Activated CD4-positive, CD25-positive, alpha-beta regulatory T cell treated with anti-CD3 and anti-CD28 coated beads, Interleukin-2, amount 50 U/mL, for 24 hours (primary cell): ENCODE results near the gene COL25A1.

ENCODE experiments used
- ATAC-seq, 2 donors: fragments of 150-1000 bp; cut with Tn5 transposase; one replicate each; pipeline ENCODE4 v1.10.0; 2021; ENCODE audit warnings: mild to moderate bottlenecking in 1 of 2, moderate library complexity in 1 of 2

Gene COL25A1

DNA sequence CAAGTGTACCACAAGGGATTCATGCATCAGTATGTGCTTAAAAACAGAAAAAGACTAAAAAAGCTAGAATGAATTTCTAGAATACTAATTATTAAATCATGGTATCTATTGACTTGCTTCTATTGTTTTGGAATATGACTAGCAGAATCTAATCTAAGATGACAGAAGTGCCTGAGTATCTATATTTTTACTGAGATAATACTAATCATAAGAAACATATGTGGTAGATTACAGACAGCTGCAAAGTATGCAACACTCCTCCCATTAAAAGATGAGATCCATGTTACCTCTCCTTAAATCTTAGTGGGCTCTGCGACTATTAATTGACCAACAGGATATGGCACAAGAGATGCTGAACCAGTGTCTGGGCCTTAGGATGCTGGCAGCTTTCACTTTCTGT, 89.4 kb downstream of the COL25A1 start:
- ATAC-seq: no peak

DNA sequence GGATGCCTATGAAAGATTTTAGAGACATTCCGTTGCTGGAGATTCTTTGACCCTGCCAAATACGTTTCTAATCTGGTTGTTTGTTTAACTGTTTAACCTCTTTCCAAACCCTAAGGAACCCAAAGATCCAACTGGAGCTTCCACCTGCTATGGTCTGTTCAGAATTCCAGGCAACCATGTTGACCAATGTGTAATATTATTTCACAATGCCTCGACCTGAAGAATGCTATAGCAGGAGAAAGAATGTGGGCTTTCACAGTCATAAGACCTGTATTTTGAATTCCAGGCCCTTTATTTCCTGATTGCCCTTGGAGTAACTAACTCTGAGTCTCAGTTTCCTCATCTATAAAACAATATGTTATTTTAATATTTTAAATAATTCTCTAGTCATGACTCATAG, 90.8 kb downstream of the COL25A1 start:
- ATAC-seq: no peak

DNA sequence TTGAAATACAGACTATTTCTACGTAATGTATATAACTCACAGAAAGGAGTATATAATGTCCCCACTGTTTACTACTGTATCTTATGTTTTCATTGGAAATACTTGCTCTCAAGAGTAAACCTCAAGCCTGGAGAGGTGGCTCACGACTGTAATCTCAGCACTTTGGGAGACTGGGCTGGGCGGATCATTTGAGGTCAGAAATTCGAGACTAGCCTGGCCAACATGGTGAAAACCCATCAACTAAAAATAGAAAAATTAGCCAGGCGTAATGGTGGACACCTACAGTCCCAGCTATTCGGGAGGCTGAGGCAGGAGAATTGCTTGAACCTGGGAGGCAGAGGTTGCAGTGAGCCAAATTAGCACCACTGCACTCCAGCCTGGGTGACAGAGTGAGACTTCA, 92.8 kb downstream of the COL25A1 start:
- no peak for ATAC-seq

DNA sequence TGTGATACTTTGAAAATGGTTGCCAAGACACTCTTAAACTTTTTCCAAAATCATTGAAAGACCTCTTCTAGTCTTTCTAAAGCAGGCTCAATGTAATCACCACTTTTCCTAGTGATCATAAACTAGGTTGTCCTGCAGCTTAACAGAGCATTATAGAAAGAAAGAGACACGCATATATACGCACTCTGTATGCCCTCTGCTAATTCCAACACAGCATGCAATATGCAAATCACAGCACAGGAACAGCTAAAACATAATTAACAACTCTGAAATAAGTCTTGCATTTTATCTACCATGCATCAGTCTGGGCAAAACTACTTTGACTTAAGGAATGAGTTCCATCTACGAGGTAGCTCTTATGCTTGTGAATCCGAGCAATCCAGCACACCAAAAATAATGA, 94.6 kb downstream of the COL25A1 start:
- no peak for ATAC-seq

DNA sequence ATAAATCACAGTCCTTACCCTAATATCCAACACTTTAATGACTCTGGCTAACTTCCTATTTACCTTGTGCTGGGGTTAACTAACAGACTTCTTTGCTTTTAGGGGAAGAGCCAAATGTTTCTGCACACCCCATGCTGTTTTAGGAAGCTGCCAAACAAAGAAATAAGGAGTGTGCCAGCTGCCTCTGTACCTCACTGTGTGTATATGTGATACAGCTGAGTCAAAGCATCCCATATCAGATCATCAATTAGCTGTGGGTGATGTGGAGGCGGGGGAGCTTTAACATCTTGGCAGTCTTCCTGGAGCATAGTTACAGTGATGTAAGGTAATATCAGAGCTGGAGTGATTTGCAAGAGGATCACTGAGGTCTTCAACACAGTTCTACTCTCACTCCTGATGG, 95.4 kb downstream of the COL25A1 start:
- ATAC-seq: no peak

DNA sequence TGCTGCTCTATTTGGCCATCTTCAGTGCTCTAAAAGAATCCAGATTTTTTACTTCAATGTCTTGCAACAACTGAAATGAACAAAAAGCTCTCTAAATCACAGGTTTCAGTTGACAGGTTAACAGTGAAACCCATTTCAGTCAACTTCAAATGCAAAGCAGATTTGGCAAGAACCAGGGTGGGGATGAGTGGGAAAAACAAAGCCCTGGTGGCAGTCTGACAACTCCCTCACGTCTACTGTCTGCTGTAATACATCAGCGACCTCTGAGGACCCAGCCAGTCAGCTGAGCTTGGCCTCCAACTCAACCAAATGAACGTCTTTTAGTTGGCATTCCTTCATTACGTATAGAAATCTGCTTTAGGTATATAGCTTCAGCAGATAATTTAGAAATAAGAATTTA, 95.8 kb downstream of the COL25A1 start:
- ATAC-seq: no peak

DNA sequence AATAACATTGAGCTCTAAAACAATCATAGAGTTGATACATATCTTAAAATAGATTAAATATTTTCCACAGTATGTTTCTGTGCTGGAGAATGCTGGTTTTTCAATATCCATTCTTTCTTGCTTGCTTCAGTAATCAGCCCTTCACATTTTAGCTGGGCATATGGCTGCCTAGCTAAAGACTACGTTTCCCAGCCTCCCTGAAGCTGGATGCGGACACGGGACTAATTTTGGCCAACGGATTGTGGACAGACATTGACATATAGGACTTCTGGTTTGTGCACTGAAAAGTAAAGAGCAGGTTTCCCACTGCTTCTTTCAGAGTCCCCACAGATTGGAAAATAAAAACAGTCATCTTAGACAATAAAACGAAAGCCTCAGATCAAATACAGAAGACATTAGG, 97.3 kb downstream of the COL25A1 start:
- ATAC-seq: no peak

DNA sequence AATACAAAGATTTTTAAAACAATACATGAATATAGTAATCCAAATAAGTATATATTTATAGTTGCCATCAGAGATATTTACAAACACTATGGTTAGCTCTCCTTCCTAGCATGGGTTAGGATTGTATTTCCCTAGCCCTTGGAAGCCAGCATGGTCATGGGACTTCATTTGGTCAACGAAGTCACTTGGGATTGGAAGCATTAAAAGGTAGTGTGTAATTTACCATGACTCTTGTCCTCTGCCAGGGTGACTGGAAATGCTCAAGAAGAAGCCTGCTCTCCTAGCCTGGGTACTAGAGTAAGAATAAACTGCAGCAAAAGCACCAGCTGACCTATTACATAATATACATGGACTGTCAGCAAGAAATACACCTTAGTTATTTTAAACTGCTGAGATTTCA, 102.9 kb downstream of the COL25A1 start:
- ATAC-seq: no peak

DNA sequence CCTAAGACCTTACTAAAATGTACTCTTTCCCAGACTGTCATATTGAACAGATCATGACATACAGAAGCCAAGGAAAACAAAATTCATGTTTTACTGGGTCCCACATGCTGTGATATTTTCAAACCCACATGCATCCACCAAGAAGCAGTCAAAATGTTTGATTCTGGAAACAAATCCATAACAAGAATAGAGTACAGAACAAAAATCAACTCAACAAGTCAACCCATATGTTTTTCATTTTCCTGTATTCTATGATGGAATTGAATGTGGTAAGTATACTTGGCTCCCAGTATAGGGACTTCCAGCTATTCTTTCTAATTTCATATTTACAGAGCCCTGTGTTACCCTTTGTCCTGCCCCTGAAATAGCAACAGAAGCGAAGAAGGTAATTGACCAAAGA, 106.8 kb downstream of the COL25A1 start:
- ATAC-seq: no peak

DNA sequence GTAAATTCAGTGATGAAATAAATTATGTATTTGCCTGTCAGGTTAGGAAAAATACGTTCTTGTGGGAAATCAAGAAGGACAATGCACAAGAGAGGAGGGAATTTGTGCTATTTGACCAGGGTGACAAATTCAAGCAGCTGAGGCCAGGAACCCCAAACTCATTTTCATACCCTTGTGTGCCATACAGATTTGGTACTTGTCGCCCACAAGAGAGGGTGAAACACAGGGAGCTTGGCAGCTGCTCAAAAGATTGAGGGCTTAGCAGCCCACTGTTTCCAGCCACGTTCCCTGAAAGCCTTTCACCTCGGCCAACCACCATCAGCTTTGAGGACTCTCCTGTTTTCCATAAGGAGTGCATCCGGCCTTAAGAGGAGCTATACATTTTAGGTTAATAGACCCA, 111.2 kb downstream of the COL25A1 start:
- no peak for ATAC-seq

DNA sequence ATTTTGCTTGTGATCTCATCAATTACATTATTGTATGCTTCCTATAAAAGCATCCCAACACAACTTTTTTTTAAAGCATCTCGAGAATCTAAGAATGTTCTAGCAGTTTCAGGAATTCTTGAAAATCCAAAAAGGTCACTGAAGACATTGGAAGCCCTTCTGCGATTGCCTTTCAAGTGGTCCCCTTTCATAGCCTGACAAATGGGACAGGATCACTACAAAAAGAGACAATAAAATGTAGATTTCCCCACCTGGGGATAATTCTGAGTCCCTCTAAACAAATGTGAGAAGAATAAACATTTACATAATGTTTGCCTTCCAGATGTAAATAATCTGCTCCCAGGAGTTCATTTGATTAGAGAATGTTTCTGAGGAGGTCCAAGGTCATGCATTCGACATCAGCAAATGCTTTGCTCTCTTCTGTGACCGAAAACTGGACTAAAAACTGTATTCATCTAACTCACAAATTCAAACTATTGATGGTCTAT, 116.0 kb downstream of the COL25A1 start:
- no peak for ATAC-seq

DNA sequence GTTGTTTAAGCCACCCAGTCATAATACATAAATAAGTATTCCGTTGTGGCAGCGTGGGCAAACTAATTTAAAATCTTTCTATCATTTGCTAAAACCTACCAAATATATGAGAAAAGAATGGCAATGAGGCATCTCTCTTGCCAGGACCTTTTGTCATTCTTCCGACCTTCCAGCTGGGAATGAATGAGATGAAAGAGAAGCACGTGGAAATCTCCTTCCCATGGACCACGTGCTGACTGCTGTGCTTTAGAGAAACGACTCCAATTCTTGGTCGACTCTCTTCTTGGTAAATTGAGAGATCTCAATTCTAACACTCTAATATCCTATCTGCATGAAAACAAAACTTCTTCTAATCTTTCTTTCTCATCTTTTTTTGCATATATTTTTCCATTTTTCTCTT, 116.5 kb downstream of the COL25A1 start:
- no peak for ATAC-seq

DNA sequence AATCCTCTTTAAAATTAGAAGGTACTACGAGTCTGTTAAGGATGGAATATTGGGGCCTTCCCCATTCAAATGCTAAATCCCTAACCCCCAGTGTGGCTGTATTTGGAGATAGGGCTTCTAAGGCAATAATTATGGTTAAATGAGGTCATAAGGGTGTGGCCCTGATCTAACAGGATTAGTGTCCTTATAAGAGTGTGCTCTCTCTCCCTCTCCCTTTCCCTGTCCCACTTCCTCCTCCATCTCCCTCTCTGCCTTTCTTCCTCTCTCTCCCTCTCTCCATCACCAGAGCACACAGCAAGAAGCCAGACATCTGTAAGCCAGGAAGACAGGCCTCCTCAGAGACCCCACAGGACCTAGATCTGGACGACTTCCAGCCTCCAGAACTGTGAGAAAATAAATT, 116.9 kb downstream of the COL25A1 start:
- no peak for ATAC-seq

DNA sequence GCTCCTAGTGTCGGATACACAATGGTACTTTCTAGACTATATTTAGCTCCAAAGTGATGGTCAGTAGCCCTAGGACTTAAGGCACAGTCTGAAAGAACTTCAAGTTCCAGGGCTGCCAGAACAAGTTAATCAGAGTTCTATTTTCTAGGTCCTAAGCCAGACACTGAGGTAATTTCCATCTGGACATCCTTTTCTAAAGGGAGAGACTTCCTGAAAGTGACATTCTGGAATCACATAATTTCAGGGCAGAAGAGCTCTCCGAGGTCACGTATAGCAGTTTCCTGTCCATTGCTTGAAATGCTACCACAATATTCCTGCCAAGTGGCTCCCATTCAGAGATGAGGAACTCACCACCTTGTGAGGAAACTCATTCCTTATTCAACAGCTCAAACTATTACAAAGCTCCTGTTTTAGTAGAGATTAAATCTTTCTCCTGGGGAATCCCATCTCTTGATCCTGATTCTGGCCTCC, 117.9 kb downstream of the COL25A1 start:
- ATAC-seq: no peak

DNA sequence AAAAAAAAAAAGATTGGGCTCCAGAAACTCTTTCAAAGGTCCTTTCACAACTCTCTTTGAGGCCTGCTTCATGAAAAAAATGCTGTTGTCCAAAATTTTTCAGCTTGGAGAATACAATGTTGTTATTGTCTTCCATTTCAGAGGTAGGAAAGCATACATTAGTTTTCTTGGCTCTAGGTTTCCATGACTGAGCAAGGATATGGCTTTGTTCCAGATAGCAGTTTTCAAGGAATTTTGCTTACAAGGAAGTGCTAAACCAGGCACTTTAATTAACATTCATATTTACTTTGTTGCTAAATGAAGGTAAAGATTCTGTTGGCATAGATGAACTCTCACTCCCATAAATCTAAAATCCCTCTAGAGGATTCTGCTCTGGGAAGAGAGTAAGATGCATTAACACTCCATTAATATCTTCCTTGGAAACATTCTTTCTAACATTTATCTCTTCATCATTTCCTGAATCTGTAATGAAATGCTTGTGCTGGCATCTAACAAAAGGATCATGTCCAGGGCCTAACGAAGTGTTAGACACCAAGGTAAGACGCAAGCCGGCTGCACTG, 118.4 kb downstream of the COL25A1 start:
- no peak for ATAC-seq

DNA sequence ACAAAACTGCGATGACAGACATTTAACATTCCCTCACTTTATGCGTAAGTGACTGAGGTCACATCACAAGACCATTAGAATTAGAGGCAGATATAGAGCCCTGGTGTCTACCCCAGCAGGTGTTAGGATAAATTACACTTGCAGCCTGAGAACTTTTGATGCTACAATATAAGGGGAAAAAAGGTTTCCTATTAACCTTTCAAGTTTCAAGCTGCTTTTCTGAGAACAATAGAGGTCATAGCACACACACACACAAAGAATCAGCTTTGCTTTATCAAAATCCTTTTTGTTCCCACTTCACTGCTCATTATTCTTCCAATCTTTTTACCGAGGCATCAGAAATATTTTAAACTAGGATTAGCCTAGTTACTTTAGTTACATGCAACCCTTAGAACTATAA, 119.8 kb downstream of the COL25A1 start:
- ATAC-seq: no peak

DNA sequence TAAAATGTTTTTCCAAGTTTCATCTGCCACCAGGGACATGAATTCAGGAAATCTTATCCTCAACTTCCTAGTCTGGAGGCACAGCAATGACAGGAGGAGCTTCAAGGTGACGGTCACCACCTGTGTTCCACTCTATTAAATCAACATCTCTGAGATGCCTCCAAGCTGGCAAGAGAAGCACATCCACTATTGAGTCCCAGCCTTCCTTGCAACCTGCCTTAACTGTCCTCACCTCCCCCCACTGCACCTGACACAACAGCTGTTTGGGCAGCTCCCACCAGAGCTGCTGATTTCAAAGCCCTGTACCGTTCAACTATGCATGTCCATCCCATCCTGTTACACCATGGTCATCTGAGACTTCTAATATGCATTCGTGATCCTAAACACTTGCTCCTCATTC, 123.4 kb downstream of the COL25A1 start:
- ATAC-seq: no peak

DNA sequence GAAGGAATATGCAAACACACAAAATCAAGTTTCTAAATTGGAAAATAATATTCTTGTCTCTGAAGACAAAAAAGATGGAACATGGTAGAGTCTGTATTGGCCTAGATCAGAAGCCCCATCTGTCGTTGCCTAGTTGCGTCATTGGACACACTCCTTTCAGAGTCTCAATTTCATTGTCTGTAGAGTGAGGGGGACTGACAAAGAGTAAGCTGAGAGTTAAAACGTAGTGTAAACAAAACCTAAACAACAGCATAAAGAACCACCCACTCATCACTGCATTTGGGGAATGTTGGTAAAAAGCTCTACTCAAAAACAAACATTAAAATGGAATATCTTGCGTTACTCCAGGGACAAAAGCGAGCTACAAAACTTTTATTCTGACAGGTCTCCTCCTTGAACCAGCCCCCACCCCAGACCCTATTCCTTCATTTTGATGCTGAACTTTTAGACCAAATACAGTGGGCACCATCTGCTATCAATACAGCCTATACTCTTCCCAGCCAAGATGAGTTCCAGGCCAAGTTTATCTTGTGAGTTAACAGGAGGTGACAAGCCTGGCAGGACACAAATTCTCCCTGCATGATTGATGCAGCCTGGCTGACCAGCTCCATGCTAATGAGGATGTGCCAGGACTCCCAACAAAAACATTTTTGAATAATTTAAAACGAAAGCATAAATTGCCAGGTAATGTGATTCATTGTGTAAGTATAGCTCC, 125.2 kb downstream of the COL25A1 start:
- no peak for ATAC-seq

DNA sequence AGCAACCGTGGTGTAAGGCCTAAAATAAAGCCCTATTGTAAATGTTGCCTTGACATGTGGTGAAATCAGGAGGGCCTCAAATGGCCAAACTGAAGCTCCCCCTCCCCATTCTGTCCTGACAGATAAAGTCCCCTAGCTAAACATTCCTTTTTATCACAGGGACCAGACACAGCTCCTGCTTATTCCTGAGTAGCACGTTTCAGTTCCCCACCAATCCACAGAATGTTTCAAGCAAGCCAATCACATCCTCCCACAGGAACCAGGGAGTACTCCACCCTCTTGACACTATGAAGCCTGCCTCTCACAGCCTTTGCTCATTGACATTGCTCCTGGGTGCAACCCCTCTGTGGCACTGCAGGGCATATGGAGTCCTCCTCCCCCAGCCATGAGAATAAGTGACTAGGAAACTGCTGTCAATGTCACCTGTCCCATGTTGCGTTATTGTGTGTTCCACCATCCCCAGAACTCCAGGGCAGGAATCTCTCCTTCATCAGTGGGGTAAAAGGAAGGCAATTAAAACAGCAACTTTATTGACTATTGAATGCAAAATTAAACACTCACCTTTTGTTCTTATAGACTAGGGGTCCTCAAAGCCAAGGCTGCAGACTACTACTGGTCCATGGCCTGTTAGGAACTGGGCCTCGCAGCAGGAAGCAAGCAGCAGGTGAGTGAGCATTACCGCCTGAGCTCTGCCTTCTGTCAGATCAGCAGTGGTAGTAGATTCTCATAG, 128.1 kb downstream of the COL25A1 start:
- ATAC-seq: no peak

DNA sequence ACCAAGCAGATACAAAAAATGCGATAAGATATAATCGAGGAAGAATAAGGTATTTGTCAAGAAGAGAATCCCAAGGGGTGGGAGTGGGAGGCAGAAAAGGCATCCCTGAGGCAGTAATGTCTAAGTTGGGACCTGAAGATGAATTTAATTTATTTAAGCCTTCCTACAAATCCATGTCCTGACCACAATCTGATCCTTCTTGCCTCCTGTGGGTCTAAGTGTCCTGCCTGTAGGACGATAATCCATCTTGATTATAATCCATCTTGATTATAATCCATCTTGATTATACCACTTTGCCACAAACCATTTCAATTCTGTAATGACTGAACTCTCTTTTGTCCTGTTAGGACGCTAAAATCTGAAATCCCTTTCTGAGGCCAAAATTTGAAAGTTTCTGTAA, 130.2 kb downstream of the COL25A1 start:
- ATAC-seq: no peak

DNA sequence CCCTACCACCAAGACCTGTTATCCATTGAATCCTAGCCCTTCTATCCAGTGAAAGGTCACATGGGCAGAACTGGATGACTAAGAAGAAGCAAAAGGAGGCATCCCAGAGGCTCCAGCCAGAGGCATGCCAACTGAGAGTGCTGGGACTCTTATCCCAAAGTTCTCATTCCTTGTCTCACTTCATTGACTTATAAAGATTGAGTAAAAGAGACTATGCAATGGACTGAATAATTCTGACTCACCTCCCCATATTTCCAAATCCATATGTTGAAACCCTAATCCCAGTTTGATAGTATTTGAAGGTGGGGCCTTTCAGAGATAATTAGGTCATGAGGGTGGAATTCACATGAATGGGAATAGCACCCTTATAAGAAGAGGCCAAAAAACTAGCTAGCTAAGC, 131.4 kb downstream of the COL25A1 start:
- no peak for ATAC-seq

DNA sequence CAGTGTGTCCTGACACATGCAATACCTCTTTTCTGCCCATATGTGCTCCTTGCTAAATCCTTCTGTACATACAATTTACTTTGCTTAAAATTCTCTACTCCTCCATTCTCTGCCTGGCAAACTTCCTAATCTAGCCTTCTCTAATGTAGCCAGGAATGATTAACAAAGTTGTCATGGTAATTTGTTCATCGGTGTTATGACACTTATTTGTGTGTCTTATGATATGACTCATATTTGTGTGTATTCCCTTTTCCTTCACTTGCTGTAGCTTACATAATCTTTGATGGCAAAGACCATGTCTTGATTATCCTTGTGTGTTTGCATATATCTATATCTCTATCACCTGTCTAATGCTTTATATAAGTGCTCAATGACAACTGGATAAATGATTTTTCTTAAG, 133.3 kb downstream of the COL25A1 start:
- no peak for ATAC-seq

DNA sequence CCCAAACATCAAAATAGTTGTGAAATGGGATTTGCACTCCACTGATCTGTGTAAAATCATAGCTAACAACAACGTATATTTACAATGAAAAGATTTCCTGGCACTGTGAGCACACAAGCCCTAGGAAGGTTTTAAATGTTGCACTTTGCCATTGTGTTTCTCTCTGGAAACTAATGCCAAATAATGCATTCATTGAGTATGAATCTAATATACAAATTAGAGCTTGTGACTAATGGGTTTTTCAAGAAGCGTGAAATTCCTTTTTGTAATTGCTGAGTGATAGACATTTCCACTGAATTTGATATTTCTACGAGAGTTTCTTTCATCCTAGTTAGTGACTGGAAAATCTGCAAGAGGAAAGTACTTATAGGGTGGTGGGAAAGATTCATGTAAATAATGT, 135.9 kb downstream of the COL25A1 start:
- ATAC-seq: no peak

DNA sequence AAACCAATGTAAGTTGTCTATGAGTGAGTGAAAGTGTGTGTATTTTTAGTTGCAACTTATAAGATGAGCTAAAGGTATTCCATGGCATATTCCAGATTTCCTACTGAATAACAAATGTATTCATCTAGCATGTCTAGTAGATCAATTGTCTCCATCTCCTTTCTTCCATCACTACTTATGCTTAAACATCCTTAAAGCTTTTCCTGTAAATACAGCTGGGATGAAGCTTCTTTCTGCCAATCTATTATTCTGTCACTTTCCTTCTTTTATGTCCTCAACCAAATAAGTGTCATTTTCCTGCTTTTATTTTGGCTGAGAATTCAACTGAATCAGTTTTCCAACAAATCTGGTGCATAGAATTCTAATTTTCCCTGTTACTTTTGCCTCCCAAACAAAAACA, 136.3 kb downstream of the COL25A1 start:
- ATAC-seq: no peak
